Measurements from ENCODE around the gene SLC43A1. TPM values are rescaled to one million over a fixed set of nuclear protein-coding genes. Genes with fewer than 3 reads are reported as not detected.
A peak's percentile ranks its signal among the peaks of the same experiment; 100 is the strongest.

SLC43A1 gene
- total RNA-seq, 1 experiment from 2014 or later: 11.8 TPM

DNA sequence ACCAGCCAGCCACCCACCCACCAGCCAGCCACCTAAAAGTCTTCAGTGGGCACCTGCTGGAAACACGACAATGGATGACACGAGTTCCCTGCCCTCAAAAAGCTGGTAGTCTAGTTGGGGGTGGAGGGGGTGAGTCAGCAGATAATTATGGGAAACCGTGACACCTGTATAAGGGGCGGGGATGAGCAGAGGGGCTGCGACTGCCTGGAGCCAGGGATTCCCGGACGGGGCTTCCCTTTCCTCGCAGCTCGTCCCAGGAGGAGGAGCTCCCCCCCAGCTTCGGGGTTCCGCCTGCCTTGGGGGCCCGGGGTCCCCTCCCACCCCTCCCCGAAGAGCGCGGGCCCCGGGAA is 57.5 kb downstream of the SLC43A1 start:
- H3K9me3 ChIP-seq (ENCODE audit: control insufficient read depth in 1 of 2, insufficient read depth in 1 of 2, low read depth in 1 of 2, low read length in 2 of 2): no peaks in the 10 kb centered on the region
- POLR2A ChIA-PET: interaction anchor here (1.3 to 1.7 kb wide), 3 partner anchors 66 to 186 kb away, joined by 4 to 5 read pairs (median 4); no protein-coding TSS in a partner anchor
- peak overlapping the region; percentile 98 for H3K4me2 ChIP-seq (ENCODE audit: low read length)
- peak overlapping the region; percentile 57; the same call in 1 of the 2 replicates for H3K9ac ChIP-seq (ENCODE audit: low read length)
- no TSS peak for BruUV-seq (replicated peaks)
- DNase-seq (ENCODE audit: low read depth, low spot score): no peak
- no peaks in the 10 kb centered on the region for H3K9me2 ChIP-seq (ENCODE audit: insufficient read depth)
- H2AFZ ChIP-seq (ENCODE audit: low read depth, low read length, poor library complexity, severe bottlenecking): peak overlapping the region; percentile 98
- no peaks in the 10 kb centered on the region for H4K20me1 ChIP-seq (ENCODE audit: insufficient read depth)
- RAD21 ChIA-PET (ENCODE audit: low non-redundant PET in 1 of 2, low total read pairs in 2 of 2, uncharacterized antibody in 2 of 2, unreplicated experiment in 2 of 2): interaction anchor here (0.6 to 2.1 kb wide), 5 partner anchors 40 to 183 kb away, joined by 3 to 5 read pairs (median 3); no protein-coding TSS in a partner anchor
- ATAC-seq: peak; percentile 21; the same call in 1 of the 2 replicates
- intact Hi-C loops (cut with micrococcal nuclease): loop anchor here (1.0 to 5.0 kb wide), 4 partner anchors 111 to 1054 kb away; no protein-coding TSS in a partner anchor
- H3K4me3 ChIP-seq (replicated peaks in 1 of 2; ENCODE audit: low read depth in 1 of 2, low read length in 2 of 2): peak overlapping the region; percentile 41 to 67
- no peaks in the 10 kb centered on the region for H3K36me3 ChIP-seq (ENCODE audit: control insufficient read depth in 1 of 2, insufficient read depth in 2 of 2, low read length in 2 of 2)
- TF ChIP-seq, protein P1, sequence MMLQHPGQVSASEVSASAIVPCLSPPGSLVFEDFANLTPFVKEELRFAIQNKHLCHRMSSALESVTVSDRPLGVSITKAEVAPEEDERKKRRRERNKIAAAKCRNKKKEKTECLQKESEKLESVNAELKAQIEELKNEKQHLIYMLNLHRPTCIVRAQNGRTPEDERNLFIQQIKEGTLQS (IDR thresholded peaks at IDR 0.05): no peak
- no peak for TF ChIP-seq RAD21 (IDR thresholded peaks at IDR 0.05; ENCODE audit: low read depth)
- no peak for TF ChIP-seq CBX3 (IDR thresholded peaks at IDR 0.05; ENCODE audit: low read depth)
- no peak for TF ChIP-seq POLR2A (IDR thresholded peaks at IDR 0.05; ENCODE audit: borderline replicate concordance, extremely low read depth, insufficient read depth, insufficient read length)
- TF ChIP-seq SP1 (IDR thresholded peaks at IDR 0.05; ENCODE audit: low read depth): no peak
- no peak for TF ChIP-seq ZFX (IDR thresholded peaks at IDR 0.05)
- no peak for TF ChIP-seq ELF1 (IDR thresholded peaks at IDR 0.05; ENCODE audit: borderline replicate concordance, low read depth)
- no peak for TF ChIP-seq SRF (IDR thresholded peaks at IDR 0.05; ENCODE audit: low read depth)
- TF ChIP-seq EZH2 (IDR thresholded peaks at IDR 0.05): no peak
- H3K4me1 ChIP-seq (ENCODE audit: control insufficient read depth in 1 of 2, insufficient read depth in 2 of 2, low read length in 2 of 2): peaks cover 16 to 42% of the 10 kb centered on the region in 2 experiments; a peak in 3 of 4 replicates
- H3K27me3 ChIP-seq (ENCODE audit: insufficient read depth, low read length): no peaks in the 10 kb centered on the region
- no peak overlapping the region for H3K27ac ChIP-seq (ENCODE audit: low read depth, low read length)
- CTCF ChIA-PET: interaction anchor here (0.6 to 3.9 kb wide), 16 partner anchors 13 to 1056 kb away, joined by 3 to 41 read pairs (median 4); partner anchors contain the start of genes SLC43A1, SLC43A3 and UBE2L6
- no peaks in the 10 kb centered on the region for H3K79me2 ChIP-seq (ENCODE audit: insufficient read depth, low read length)

DNA sequence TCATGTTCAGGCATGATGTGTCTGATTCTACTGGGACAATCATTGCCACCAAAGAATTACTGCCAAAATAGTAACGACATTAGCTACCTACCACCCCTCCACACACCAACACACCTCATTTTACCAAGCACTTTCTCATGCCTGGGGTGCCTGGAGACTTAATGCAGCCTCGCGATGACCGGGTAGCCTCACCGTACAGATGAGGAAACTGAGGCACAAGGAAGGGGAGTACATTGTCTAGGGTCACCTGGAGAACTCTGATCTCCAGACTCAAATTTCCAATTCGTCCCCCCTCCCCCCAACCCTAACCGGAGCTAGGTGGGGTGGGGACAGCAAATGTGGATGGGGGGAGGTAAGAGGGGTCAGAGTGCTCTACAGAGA is 57.9 kb downstream of the SLC43A1 start:
- peak; percentile 12; the same call in 1 of the 2 replicates for ATAC-seq
- H3K27ac ChIP-seq (ENCODE audit: low read depth, low read length): no peak overlapping the region
- BruUV-seq (replicated peaks): no TSS peak
- no peaks in the 10 kb centered on the region for H4K20me1 ChIP-seq (ENCODE audit: insufficient read depth)
- H3K9me3 ChIP-seq (ENCODE audit: control insufficient read depth in 1 of 2, insufficient read depth in 1 of 2, low read depth in 1 of 2, low read length in 2 of 2): no peaks in the 10 kb centered on the region
- no peaks in the 10 kb centered on the region for H3K27me3 ChIP-seq (ENCODE audit: insufficient read depth, low read length)
- no peaks in the 10 kb centered on the region for H3K36me3 ChIP-seq (ENCODE audit: control insufficient read depth in 1 of 2, insufficient read depth in 2 of 2, low read length in 2 of 2)
- no peak for DNase-seq (ENCODE audit: low read depth, low spot score)
- RAD21 ChIA-PET (ENCODE audit: low non-redundant PET in 1 of 2, low total read pairs in 2 of 2, uncharacterized antibody in 2 of 2, unreplicated experiment in 2 of 2): interaction anchor here (1.5 to 2.1 kb wide), 2 partner anchors 112 to 184 kb away, joined by 3 to 5 read pairs; no protein-coding TSS in a partner anchor
- H3K4me1 ChIP-seq (ENCODE audit: control insufficient read depth in 1 of 2, insufficient read depth in 2 of 2, low read length in 2 of 2): peaks cover 16 to 42% of the 10 kb centered on the region in 2 experiments; a peak in 3 of 4 replicates
- peak overlapping the region; percentile 98 for H2AFZ ChIP-seq (ENCODE audit: low read depth, low read length, poor library complexity, severe bottlenecking)
- no peak for TF ChIP-seq ZNF274 (IDR thresholded peaks at IDR 0.05; ENCODE audit: low read depth, low read length)
- TF ChIP-seq, protein P2, sequence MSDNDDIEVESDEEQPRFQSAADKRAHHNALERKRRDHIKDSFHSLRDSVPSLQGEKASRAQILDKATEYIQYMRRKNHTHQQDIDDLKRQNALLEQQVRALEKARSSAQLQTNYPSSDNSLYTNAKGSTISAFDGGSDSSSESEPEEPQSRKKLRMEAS (IDR thresholded peaks at IDR 0.05): no peak
- intact Hi-C loops (cut with micrococcal nuclease): loop anchor here (1.0 to 5.0 kb wide), 6 partner anchors 70 to 1055 kb away; no protein-coding TSS in a partner anchor
- H3K9ac ChIP-seq (ENCODE audit: low read length): no peak overlapping the region
- POLR2A ChIA-PET: interaction anchor here (1.6 to 1.7 kb wide), 2 partner anchors 112 to 186 kb away, joined by 4 to 5 read pairs; no protein-coding TSS in a partner anchor
- H3K4me2 ChIP-seq (ENCODE audit: low read length): peak overlapping the region; percentile 98
- H3K9me2 ChIP-seq (ENCODE audit: insufficient read depth): no peaks in the 10 kb centered on the region
- H3K79me2 ChIP-seq (ENCODE audit: insufficient read depth, low read length): no peaks in the 10 kb centered on the region
- CTCF ChIA-PET: interaction anchor here (0.6 to 3.9 kb wide), 16 partner anchors 13 to 1056 kb away, joined by 3 to 41 read pairs (median 6); partner anchors contain the start of genes SLC43A1, SLC43A3 and UBE2L6
- peak overlapping the region; percentile 41 to 67 for H3K4me3 ChIP-seq (replicated peaks in 1 of 2; ENCODE audit: low read depth in 1 of 2, low read length in 2 of 2)
